ENCODE results near the gene ATG2B.

ATG2B gene

GRCh38 chr14:96398432-96398831, 35.3 kb upstream of the ATG2B start:
- Histone ChIP-seq H3K27ac (ENCODE audit: extremely low read depth, low read depth, low read length) (no peak overlapping the region), H3K36me3 (ENCODE audit: control insufficient read depth in 2 of 2, insufficient read depth in 1 of 2, low read length in 2 of 2) (no peaks in the 10 kb centered on the region), H3K4me3 (ENCODE audit: low read depth, low read length) (no peak overlapping the region), H3K9me3 (ENCODE audit: control insufficient read depth, insufficient read depth, low read depth, low read length) (no peaks in the 10 kb centered on the region), H3K4me1 (ENCODE audit: control insufficient read depth, insufficient read depth, low read length) (no peaks in the 10 kb centered on the region)
- ChIA-PET POLR2A (no interaction called here), CTCF (no interaction called here)
- no peak for TF ChIP-seq ZNF629 (tag by site-specific recombination; IDR thresholded peaks at IDR 0.05)
- no peak for TF ChIP-seq ZNF48 (tag by site-specific recombination; IDR thresholded peaks at IDR 0.05)
- TF ChIP-seq ZNF146 (tag by site-specific recombination; IDR thresholded peaks at IDR 0.05): no peak
- TF ChIP-seq ZNF214 (tag by site-specific recombination; IDR thresholded peaks at IDR 0.05; ENCODE audit: borderline replicate concordance): no peak
- no peak for TF ChIP-seq ZNF138 (tag by site-specific recombination; IDR thresholded peaks at IDR 0.05; ENCODE audit: borderline replicate concordance)
- TF ChIP-seq ZNF596 (tag by site-specific recombination; IDR thresholded peaks at IDR 0.05): no peak
- no peak for TF ChIP-seq ZNF626 (tag by site-specific recombination; IDR thresholded peaks at IDR 0.05)
- TF ChIP-seq ZNF654 (tag by site-specific recombination; IDR thresholded peaks at IDR 0.05; ENCODE audit: low read depth): no peak
- no peak for TF ChIP-seq ZSCAN18 (tag by site-specific recombination; IDR thresholded peaks at IDR 0.05)
- no peak for TF ChIP-seq ZNF530 (tag by site-specific recombination; IDR thresholded peaks at IDR 0.05; ENCODE audit: low read depth)
- no peak for TF ChIP-seq HOXD13 (CRISPR knock-in tag; IDR thresholded peaks at IDR 0.05; ENCODE audit: borderline replicate concordance)
- TF ChIP-seq HIC1 (tag by site-specific recombination; IDR thresholded peaks at IDR 0.05): no peak

- ChIA-PET CTCF (no interaction called here), POLR2A (no interaction called here)
- H3K27ac ChIP-seq (ENCODE audit: extremely low read depth, low read depth, low read length): no peak overlapping the region
- no peaks in the 10 kb centered on the region for H3K36me3 ChIP-seq (ENCODE audit: control insufficient read depth in 2 of 2, insufficient read depth in 1 of 2, low read length in 2 of 2)
- H3K9me3 ChIP-seq (ENCODE audit: control insufficient read depth, insufficient read depth, low read depth, low read length): no peaks in the 10 kb centered on the region
- no peaks in the 10 kb centered on the region; the same call in 1 of the 2 replicates for H3K4me1 ChIP-seq (ENCODE audit: control insufficient read depth, insufficient read depth, low read length)
- H3K4me3 ChIP-seq (ENCODE audit: low read depth, low read length): no peak overlapping the region
- TF ChIP-seq ZNF610 (tag by site-specific recombination; IDR thresholded peaks at IDR 0.05; ENCODE audit: borderline replicate concordance) (no peak), ZNF311 (tag by site-specific recombination; IDR thresholded peaks at IDR 0.05; ENCODE audit: borderline replicate concordance) (no peak), ZBTB20 (tag by site-specific recombination; IDR thresholded peaks at IDR 0.05) (no peak), ZNF513 (tag by site-specific recombination; IDR thresholded peaks at IDR 0.05) (no peak), ZNF174 (tag by site-specific recombination; IDR thresholded peaks at IDR 0.05) (no peak), YY1 (tag by site-specific recombination; IDR thresholded peaks at IDR 0.05) (no peak), ZEB2 (tag by site-specific recombination; IDR thresholded peaks at IDR 0.05) (no peak), ZNF580 (tag by site-specific recombination; IDR thresholded peaks at IDR 0.05) (no peak), ZBTB1 (tag by site-specific recombination; IDR thresholded peaks at IDR 0.05) (no peak), ZNF48 (tag by site-specific recombination; IDR thresholded peaks at IDR 0.05) (no peak)
- TF ChIP-seq, protein P1, sequence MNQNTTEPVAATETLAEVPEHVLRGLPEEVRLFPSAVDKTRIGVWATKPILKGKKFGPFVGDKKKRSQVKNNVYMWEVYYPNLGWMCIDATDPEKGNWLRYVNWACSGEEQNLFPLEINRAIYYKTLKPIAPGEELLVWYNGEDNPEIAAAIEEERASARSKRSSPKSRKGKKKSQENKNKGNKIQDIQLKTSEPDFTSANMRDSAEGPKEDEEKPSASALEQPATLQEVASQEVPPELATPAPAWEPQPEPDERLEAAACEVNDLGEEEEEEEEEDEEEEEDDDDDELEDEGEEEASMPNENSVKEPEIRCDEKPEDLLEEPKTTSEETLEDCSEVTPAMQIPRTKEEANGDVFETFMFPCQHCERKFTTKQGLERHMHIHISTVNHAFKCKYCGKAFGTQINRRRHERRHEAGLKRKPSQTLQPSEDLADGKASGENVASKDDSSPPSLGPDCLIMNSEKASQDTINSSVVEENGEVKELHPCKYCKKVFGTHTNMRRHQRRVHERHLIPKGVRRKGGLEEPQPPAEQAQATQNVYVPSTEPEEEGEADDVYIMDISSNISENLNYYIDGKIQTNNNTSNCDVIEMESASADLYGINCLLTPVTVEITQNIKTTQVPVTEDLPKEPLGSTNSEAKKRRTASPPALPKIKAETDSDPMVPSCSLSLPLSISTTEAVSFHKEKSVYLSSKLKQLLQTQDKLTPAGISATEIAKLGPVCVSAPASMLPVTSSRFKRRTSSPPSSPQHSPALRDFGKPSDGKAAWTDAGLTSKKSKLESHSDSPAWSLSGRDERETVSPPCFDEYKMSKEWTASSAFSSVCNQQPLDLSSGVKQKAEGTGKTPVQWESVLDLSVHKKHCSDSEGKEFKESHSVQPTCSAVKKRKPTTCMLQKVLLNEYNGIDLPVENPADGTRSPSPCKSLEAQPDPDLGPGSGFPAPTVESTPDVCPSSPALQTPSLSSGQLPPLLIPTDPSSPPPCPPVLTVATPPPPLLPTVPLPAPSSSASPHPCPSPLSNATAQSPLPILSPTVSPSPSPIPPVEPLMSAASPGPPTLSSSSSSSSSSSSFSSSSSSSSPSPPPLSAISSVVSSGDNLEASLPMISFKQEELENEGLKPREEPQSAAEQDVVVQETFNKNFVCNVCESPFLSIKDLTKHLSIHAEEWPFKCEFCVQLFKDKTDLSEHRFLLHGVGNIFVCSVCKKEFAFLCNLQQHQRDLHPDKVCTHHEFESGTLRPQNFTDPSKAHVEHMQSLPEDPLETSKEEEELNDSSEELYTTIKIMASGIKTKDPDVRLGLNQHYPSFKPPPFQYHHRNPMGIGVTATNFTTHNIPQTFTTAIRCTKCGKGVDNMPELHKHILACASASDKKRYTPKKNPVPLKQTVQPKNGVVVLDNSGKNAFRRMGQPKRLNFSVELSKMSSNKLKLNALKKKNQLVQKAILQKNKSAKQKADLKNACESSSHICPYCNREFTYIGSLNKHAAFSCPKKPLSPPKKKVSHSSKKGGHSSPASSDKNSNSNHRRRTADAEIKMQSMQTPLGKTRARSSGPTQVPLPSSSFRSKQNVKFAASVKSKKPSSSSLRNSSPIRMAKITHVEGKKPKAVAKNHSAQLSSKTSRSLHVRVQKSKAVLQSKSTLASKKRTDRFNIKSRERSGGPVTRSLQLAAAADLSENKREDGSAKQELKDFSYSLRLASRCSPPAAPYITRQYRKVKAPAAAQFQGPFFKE (tag by site-specific recombination; IDR thresholded peaks at IDR 0.05; ENCODE audit: borderline replicate concordance): no peak
Observed at GRCh38 chr14:96394047-96394815, 31.1 kb upstream of the ATG2B start.

Data from HEK293 (cell line).